Measurements from ENCODE around the gene ZNF493. TPM values are rescaled to one million over a fixed set of nuclear protein-coding genes. Genes with fewer than 3 reads are reported as not detected.

ZNF493 gene
- total RNA-seq, 2 donors from 2014 or later, result 10.4 to 17.0 TPM

Other genes starting within 250 kb of the ZNF493 start
- 10 to 100 TPM in 1 of 2 donors, 1 to 10 TPM in 1; 8.9 to 11.8 TPM for gene ZNF708, start 67.7 kb upstream of the ZNF493 start, total RNA-seq
- 10 to 100 TPM in 1 of 2 donors, 1 to 10 TPM in 1; 8.0 to 10.9 TPM for gene ZNF738, start 38.1 kb upstream of the ZNF493 start, total RNA-seq
- gene ZNF429, start 108.5 kb downstream of the ZNF493 start, total RNA-seq, result 10 to 100 TPM in 1 of 2 donors, 1 to 10 TPM in 1; 6.2 to 15.5 TPM

Measured in activated T-helper 17 cell treated with anti-CD3 and anti-CD28 coated beads, Interleukin-2, amount 50 U/mL, for 72 hours (primary cell).